ENCODE results near the gene RAB37. TPM values are rescaled to one million over a fixed set of nuclear protein-coding genes. Genes with fewer than 3 reads are reported as not detected.

RAB37 gene
- polyA plus RNA-seq, 4 donors: 4.8 to 5.6 (median 4.9) TPM

- DNase-seq (ENCODE audit: low read depth in 4 of 4, low spot score in 2 of 4): no peak
Observed at GRCh38 chr17:74760404-74761105, 23.5 kb downstream of the RAB37 start.

- no peak for DNase-seq (ENCODE audit: low read depth in 4 of 4, low spot score in 2 of 4)
Observed at GRCh38 chr17:74761419-74761818, 24.4 kb downstream of the RAB37 start.

GRCh38 chr17:74761931-74762330, 24.9 kb downstream of the RAB37 start:
- DNase-seq (ENCODE audit: low read depth in 4 of 4, low spot score in 2 of 4): no peak

GRCh38 chr17:74763565-74764387, 26.7 kb downstream of the RAB37 start:
- peak in 1 of 4 donors; percentile 75 for DNase-seq (ENCODE audit: low read depth in 4 of 4, low spot score in 2 of 4)

GRCh38 chr17:74764751-74765286, 27.8 kb downstream of the RAB37 start:
- DNase-seq (ENCODE audit: low read depth in 4 of 4, low spot score in 2 of 4): no peak

GRCh38 chr17:74766413-74766812, 29.4 kb downstream of the RAB37 start:
- DNase-seq (ENCODE audit: low read depth in 4 of 4, low spot score in 2 of 4): no peak

GRCh38 chr17:74767111-74767516, 30.1 kb downstream of the RAB37 start:
- no peak for DNase-seq (ENCODE audit: low read depth in 4 of 4, low spot score in 2 of 4)

- DNase-seq (ENCODE audit: low read depth in 4 of 4, low spot score in 2 of 4): no peak
Observed at GRCh38 chr17:74768069-74768762, 31.2 kb downstream of the RAB37 start.

- no peak for DNase-seq (ENCODE audit: low read depth in 4 of 4, low spot score in 2 of 4)
Observed at GRCh38 chr17:74768763-74769114, 31.7 kb downstream of the RAB37 start.

GRCh38 chr17:74769266-74769855, 32.3 kb downstream of the RAB37 start:
- DNase-seq (ENCODE audit: low read depth in 4 of 4, low spot score in 2 of 4): no peak

GRCh38 chr17:74769856-74770497, 32.9 kb downstream of the RAB37 start:
- DNase-seq (ENCODE audit: low read depth in 4 of 4, low spot score in 2 of 4): no peak

GRCh38 chr17:74770498-74771318, 33.7 kb downstream of the RAB37 start:
- DNase-seq (ENCODE audit: low read depth in 4 of 4, low spot score in 2 of 4): no peak

- no peak for DNase-seq (ENCODE audit: low read depth in 4 of 4, low spot score in 2 of 4)
Observed at GRCh38 chr17:74771319-74771914, 34.4 kb downstream of the RAB37 start.

GRCh38 chr17:74772053-74772452, 35.0 kb downstream of the RAB37 start:
- no peak for DNase-seq (ENCODE audit: low read depth in 4 of 4, low spot score in 2 of 4)

- no peak for DNase-seq (ENCODE audit: low read depth in 4 of 4, low spot score in 2 of 4)
Observed at GRCh38 chr17:74773414-74773813, 36.4 kb downstream of the RAB37 start.

- DNase-seq (ENCODE audit: low read depth in 4 of 4, low spot score in 2 of 4): no peak
Observed at GRCh38 chr17:74773871-74774286, 36.8 kb downstream of the RAB37 start.

GRCh38 chr17:74775409-74776043, 38.5 kb downstream of the RAB37 start:
- no peak for DNase-seq (ENCODE audit: low read depth in 4 of 4, low spot score in 2 of 4)
